Measurements from ENCODE around the gene BSN. TPM values are rescaled to one million over a fixed set of nuclear protein-coding genes. Genes with fewer than 3 reads are reported as not detected.
"Not testable (repeated sequence)": the region's sequence is repeated elsewhere in the genome, so short reads cannot be mapped to it uniquely, and the experiment has no call there.

BSN gene
- total and polyA plus RNA-seq, 3 experiments from 2014 or later: 0.33 to 0.46 TPM; not detected in 1

DNA sequence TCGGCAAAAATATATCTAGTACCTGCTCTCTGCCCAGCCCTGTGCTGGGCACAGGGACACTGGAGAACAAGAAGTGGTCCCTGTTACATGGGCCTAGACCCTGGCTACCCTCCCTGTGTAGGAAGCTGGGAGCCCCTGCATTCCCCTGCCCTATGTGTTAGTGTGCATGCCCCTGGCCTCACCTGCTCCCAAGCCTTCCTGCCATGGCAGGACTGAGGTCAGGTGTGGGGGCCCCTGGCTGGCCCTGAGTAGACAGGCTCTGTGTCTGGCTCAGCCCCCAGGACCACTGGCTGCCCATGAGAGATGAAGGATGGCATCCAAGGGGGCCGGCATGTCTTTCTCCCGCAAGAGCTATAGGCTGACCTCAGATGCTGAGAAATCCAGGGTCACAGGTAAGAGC lies 136.6 kb downstream of the BSN start:
- POLR2A ChIA-PET; H3K9me3 ChIP-seq (ENCODE audit: low read length); H3K27ac ChIP-seq (ENCODE audit: low read depth, low read length); DNase-seq; H3K4me3 ChIP-seq (ENCODE audit: low read length); H3K9me3 Mint-ChIP-seq; CTCF ChIA-PET; H3K27me3 Mint-ChIP-seq; H3K36me3 ChIP-seq (ENCODE audit: insufficient read depth, low read length); H3K27me3 ChIP-seq (ENCODE audit: insufficient read depth, low read length, poor library complexity, severe bottlenecking): not testable (repeated sequence)
- peaks cover 20% of the 10 kb centered on the region for H3K4me1 ChIP-seq (ENCODE audit: insufficient read depth, low read length)
- Mint-ChIP-seq H3K27ac (peak overlapping the region in 4 of 8 donors; percentile 22 to 95 (median 66)), H3K36me3 (peaks cover 0 to 14% (median 1%) of the 10 kb centered on the region in 3 donors), H3K4me1 (peaks cover 35 to 63% (median 41%) of the 10 kb centered on the region in 3 donors), H3K4me3 (peak overlapping the region; percentile 94 to 98 (median 97))

DNA sequence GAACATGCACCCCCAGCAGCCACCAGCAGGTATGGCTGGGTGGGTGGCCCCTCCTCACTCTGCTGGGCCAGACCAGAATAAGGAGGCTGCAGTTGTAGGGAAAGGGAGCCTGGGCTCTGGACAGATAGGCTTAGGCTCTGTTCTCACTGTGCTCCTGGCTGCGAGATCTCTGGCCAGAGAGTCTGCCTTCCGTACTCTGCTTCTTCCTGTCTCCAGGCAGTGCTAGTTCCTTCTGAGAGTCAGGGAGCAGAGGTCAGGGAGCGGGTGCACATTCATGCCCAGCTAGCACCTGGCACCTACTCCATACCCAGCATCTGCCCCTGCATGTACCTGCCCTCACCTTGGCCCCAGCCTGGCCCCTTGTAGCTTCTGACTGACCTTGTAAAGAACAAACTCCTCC lies 137.2 kb downstream of the BSN start:
- H3K36me3 Mint-ChIP-seq: peaks cover 0 to 14% (median 1%) of the 10 kb centered on the region in 3 donors
- H3K27ac Mint-ChIP-seq: peak overlapping the region in 2 of 8 donors; percentile 9 to 95
- CTCF ChIA-PET: not testable (repeated sequence)

GRCh38 chr3:49694409-49695070 lies 140.3 kb downstream of the BSN start:
- H3K27me3 Mint-ChIP-seq; H3K27ac ChIP-seq (ENCODE audit: low read depth, low read length); H3K36me3 ChIP-seq (ENCODE audit: insufficient read depth, low read length); H3K9me3 ChIP-seq (ENCODE audit: low read length); H3K4me3 ChIP-seq (ENCODE audit: low read length); H3K4me3 Mint-ChIP-seq; H3K9me3 Mint-ChIP-seq; H3K27me3 ChIP-seq (ENCODE audit: insufficient read depth, low read length, poor library complexity, severe bottlenecking); DNase-seq; POLR2A ChIA-PET: not testable (repeated sequence)
- Mint-ChIP-seq H3K4me1 (peaks cover 27 to 36% (median 30%) of the 10 kb centered on the region in 3 donors), H3K27ac (peak overlapping the region in 2 of 8 donors; percentile 41 to 69), H3K36me3 (peaks cover 0 to 32% (median 1%) of the 10 kb centered on the region in 3 donors)
- peaks cover 14% of the 10 kb centered on the region for H3K4me1 ChIP-seq (ENCODE audit: insufficient read depth, low read length)
- CTCF ChIA-PET: interaction anchor here (1.3 kb wide), 1 partner anchor 155 kb away, joined by 4 read pairs; no protein-coding TSS in a partner anchor

More for the DNA sequence above, 137.2 kb downstream of the BSN start:
- not testable (repeated sequence) for H3K27me3 ChIP-seq (ENCODE audit: insufficient read depth, low read length, poor library complexity, severe bottlenecking); H3K27ac ChIP-seq (ENCODE audit: low read depth, low read length); H3K9me3 Mint-ChIP-seq; H3K27me3 Mint-ChIP-seq; H3K36me3 ChIP-seq (ENCODE audit: insufficient read depth, low read length); DNase-seq; H3K4me3 ChIP-seq (ENCODE audit: low read length); H3K9me3 ChIP-seq (ENCODE audit: low read length)
- POLR2A ChIA-PET: interaction anchor here (0.6 kb wide), 1 partner anchor 348 kb away, joined by 8 read pairs; no protein-coding TSS in a partner anchor
- H3K4me1 ChIP-seq (ENCODE audit: insufficient read depth, low read length): peaks cover 20% of the 10 kb centered on the region
- peak overlapping the region in 6 of 7 donors; percentile 78 to 97 (median 96) for H3K4me3 Mint-ChIP-seq
- peaks cover 35 to 57% (median 41%) of the 10 kb centered on the region in 3 donors for H3K4me1 Mint-ChIP-seq

GRCh38 chr3:49695350-49696015 lies 141.2 kb downstream of the BSN start:
- Mint-ChIP-seq H3K36me3 (peaks cover 0 to 36% (median 1%) of the 10 kb centered on the region in 3 donors), H3K4me1 (peaks cover 19 to 27% (median 22%) of the 10 kb centered on the region in 3 donors)
- H3K27ac Mint-ChIP-seq; H3K4me3 ChIP-seq (ENCODE audit: low read length); H3K27me3 Mint-ChIP-seq; H3K4me3 Mint-ChIP-seq; H3K9me3 ChIP-seq (ENCODE audit: low read length); H3K9me3 Mint-ChIP-seq; POLR2A ChIA-PET; H3K27me3 ChIP-seq (ENCODE audit: insufficient read depth, low read length, poor library complexity, severe bottlenecking); DNase-seq; H3K27ac ChIP-seq (ENCODE audit: low read depth, low read length); H3K36me3 ChIP-seq (ENCODE audit: insufficient read depth, low read length); H3K4me1 ChIP-seq (ENCODE audit: insufficient read depth, low read length): not testable (repeated sequence)
- CTCF ChIA-PET: interaction anchor here (1.3 kb wide), 1 partner anchor 156 kb away, joined by 4 read pairs; no protein-coding TSS in a partner anchor

DNA sequence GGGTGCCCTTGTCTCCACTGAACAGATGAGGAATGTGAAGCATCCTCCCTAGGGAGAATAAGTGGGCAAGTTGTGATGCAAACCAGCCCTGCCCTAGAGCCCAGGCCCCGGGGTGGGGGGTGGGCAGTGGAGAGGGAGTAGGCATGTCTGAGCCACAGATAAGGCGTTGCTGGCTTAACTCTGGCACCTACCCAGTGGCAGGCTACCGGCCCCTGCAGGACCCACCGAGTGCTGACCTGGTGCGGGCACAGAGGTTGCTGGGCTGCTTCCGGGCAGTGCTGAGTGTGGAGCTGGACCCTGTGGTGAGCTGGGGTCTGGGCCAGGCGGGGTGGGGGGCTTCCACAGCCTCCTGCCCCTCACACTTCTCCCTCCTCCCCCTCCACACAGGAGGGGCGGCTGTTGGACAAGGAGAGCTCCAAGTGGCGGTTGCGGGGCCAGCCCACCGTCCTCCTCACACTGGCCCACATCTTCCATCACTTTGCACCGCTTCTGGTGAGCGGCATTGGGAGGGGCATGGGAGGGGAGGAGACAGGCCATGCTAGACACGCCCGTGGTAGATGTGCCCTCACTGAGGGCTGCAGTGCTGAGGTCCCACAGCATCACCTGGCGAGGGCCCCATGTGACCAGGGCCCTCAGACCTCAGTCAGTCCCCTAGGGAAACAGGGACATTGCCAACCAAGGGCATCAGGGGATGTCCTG lies 145.2 kb downstream of the BSN start:
- ChIA-PET CTCF (interaction anchor here (1.0 kb wide), 1 partner anchor 13 kb away, joined by 3 read pairs; no protein-coding TSS in a partner anchor), POLR2A (no interaction called here)
- Histone ChIP-seq H3K9me3 (ENCODE audit: low read length) (no peaks in the 10 kb centered on the region), H3K27ac (ENCODE audit: low read depth, low read length) (no peak overlapping the region), H3K4me1 (ENCODE audit: insufficient read depth, low read length) (no peaks in the 10 kb centered on the region), H3K36me3 (ENCODE audit: insufficient read depth, low read length) (no peaks in the 10 kb centered on the region), H3K4me3 (ENCODE audit: low read length) (no peak overlapping the region), H3K27me3 (ENCODE audit: insufficient read depth, low read length, poor library complexity, severe bottlenecking) (no peaks in the 10 kb centered on the region)
- Mint-ChIP-seq H3K4me1 (peaks cover 0 to 4% (median 3%) of the 10 kb centered on the region in 3 donors), H3K4me3 (no peak overlapping the region), H3K27me3 (no peaks in the 10 kb centered on the region), H3K36me3 (peaks cover 0 to 60% (median 1%) of the 10 kb centered on the region in 3 donors), H3K27ac (no peak overlapping the region), H3K9me3 (no peaks in the 10 kb centered on the region)
- no peak for DNase-seq

- DNase-seq: no peak
- Mint-ChIP-seq H3K4me1 (peaks cover 0 to 4% (median 3%) of the 10 kb centered on the region in 3 donors), H3K27ac (no peak overlapping the region), H3K9me3 (no peaks in the 10 kb centered on the region), H3K36me3 (peaks cover 0 to 61% (median 1%) of the 10 kb centered on the region in 3 donors), H3K4me3 (no peak overlapping the region), H3K27me3 (no peaks in the 10 kb centered on the region)
- ChIA-PET CTCF (no interaction called here), POLR2A (no interaction called here)
- Histone ChIP-seq H3K27ac (ENCODE audit: low read depth, low read length) (no peak overlapping the region), H3K27me3 (ENCODE audit: insufficient read depth, low read length, poor library complexity, severe bottlenecking) (no peaks in the 10 kb centered on the region), H3K9me3 (ENCODE audit: low read length) (no peaks in the 10 kb centered on the region), H3K4me1 (ENCODE audit: insufficient read depth, low read length) (no peaks in the 10 kb centered on the region), H3K36me3 (ENCODE audit: insufficient read depth, low read length) (no peaks in the 10 kb centered on the region), H3K4me3 (ENCODE audit: low read length) (no peak overlapping the region)
These were observed 145.7 kb downstream of the BSN start for GRCh38 chr3:49700014-49700413.

DNA sequence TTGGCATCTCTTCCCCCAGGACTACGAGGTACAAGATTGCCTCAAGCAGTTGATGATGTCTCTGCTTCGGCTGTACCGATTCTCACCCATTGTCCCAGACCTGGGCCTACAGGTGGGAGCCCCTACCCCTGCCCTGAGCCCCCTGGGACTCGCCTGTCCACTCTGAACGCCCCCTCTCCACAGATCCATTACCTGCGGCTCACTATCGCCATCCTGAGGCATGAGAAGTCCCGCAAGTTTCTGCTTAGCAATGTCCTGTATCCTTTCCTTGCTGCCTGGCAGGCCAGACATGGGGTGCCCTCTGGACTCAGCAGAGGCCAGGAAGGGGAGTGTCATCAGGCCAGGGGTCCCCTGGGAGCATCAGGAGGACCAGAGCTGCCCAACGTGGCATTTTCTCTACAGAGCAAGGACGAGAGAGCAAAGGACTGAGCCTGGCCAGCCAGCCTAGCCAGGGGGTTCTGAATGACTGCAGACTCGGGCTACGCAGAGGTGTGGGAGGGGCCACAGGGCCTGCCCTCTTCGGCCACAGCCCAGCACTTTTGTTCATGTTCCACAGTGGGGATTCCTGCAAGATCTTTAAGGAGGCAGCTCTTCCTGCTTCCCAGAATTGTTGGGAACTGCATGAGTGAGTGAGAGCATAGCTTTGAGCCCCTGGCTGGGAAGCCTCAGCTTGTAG lies 146.3 kb downstream of the BSN start:
- peaks cover 0 to 4% (median 3%) of the 10 kb centered on the region in 3 donors for H3K4me1 Mint-ChIP-seq
- Histone ChIP-seq H3K27ac (ENCODE audit: low read depth, low read length) (no peak overlapping the region), H3K36me3 (ENCODE audit: insufficient read depth, low read length) (no peaks in the 10 kb centered on the region)

More for the DNA sequence above, 146.3 kb downstream of the BSN start:
- Mint-ChIP-seq H3K27ac (no peak overlapping the region), H3K36me3 (peaks cover 0 to 62% (median 1%) of the 10 kb centered on the region in 3 donors), H3K27me3 (no peaks in the 10 kb centered on the region), H3K4me3 (no peak overlapping the region), H3K9me3 (no peaks in the 10 kb centered on the region)
- ChIA-PET POLR2A (no interaction called here), CTCF (no interaction called here)
- no peak overlapping the region for H3K4me3 ChIP-seq (ENCODE audit: low read length)
- no peaks in the 10 kb centered on the region for H3K4me1 ChIP-seq (ENCODE audit: insufficient read depth, low read length)
- DNase-seq: no peak
- no peaks in the 10 kb centered on the region for H3K9me3 ChIP-seq (ENCODE audit: low read length)
- H3K27me3 ChIP-seq (ENCODE audit: insufficient read depth, low read length, poor library complexity, severe bottlenecking): no peaks in the 10 kb centered on the region

Measured in CD8-positive, alpha-beta memory T cell (primary cell).